NCI-H524 treated with DMSO at 0.1 percent for 48 hours (cell line): ENCODE results near the gene OR12D2.
"Not testable (repeated sequence)": the region's sequence is repeated elsewhere in the genome, so short reads cannot be mapped to it uniquely, and the experiment has no call there.

Experiments used
- DNase-seq: peaks from one replicate; lab custom pipeline; 2025; lab: John Stamatoyannopoulos, UW

OR12D2 gene, protein sequence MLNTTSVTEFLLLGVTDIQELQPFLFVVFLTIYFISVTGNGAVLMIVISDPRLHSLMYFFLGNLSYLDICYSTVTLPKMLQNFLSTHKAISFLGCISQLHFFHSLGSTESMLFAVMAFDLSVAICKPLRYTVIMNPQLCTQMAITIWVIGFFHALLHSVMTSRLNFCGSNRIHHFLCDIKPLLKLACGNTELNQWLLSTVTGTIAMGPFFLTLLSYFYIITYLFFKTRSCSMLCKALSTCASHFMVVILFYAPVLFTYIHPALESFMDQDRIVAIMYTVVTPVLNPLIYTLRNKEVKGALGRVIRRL

DNA sequence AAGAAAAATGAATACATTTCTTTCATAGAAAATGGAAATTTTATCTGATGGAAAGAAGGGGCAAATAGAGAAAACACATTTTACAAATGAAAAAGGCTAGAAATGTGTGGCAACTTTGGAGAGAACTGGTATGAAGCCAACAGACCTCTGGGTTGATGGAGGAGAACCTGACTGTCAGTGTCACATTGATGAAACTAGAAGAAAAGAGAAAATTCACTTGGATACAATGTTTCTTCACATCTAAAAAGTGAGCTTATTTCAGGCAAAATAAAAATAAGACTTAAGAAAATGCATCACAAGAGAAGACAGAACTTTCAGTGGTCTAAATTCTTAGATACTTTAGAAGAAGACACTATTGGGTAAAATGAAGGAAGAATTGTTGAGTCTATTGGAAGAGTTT, at the start of gene OR12D2:
OR12D2 (plus strand) TSS at position 301 of the 400 bp plus-strand sequence. CDS start 1,069 bp downstream, outside the sequence.
- DNase-seq: no peak

DNA sequence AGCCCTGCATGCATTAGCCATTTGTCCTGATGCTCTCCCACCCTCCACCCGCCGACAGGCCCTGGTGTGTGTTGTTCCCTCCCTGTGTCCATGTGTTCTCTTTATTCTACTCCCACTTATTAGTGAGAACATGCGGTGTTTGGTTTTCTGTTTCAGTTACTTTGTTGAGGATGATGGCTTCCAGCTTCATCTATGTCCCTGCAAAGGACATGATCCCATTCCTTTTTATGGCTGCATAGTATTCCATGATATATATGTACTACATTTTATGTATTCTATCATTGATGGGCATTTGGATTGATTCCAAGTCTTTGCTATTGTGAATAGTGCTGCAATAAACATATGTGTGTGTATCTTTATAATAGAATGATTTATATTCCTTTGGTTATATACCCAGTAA, 46.1 kb upstream of the OR12D2 start:
- DNase-seq: not testable (repeated sequence)

DNA sequence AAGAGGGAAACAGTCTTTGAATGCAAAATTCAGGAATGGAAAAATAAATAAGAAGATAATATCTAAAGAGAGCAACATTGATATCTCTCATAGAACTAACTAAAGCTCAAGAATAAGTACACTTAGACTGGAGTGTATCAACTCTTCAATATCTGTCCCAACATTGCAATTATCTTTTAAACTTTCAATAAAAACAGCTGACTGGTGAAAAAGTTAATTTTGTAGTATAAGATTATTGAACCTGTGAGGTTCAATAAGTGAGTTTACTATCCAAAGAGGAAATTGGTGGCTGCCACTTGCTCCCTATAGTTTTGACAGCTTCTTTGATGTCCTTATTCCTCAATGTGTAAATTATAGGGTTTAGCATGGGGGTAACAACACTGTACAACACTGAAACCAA, 40.5 kb upstream of the OR12D2 start:
- no peak for DNase-seq

DNA sequence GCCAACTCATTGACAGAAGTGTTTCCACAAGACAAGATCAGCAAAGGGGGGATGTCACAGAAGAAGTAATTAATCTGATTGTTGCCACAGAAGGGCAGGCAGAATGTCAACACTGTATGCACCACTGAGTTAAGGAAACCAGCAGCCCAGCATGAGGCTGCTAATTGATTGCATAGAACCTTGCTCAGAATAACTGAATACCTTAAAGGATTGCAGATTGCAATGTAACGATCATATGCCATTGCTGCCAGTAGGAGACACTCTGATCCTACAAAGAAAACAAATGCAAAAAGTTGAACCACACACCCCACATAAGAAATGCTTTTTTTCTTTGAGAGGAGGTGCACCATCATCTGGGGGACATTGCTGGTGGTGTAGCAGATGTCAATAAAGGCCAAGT, 39.8 kb upstream of the OR12D2 start:
- DNase-seq: no peak

DNA sequence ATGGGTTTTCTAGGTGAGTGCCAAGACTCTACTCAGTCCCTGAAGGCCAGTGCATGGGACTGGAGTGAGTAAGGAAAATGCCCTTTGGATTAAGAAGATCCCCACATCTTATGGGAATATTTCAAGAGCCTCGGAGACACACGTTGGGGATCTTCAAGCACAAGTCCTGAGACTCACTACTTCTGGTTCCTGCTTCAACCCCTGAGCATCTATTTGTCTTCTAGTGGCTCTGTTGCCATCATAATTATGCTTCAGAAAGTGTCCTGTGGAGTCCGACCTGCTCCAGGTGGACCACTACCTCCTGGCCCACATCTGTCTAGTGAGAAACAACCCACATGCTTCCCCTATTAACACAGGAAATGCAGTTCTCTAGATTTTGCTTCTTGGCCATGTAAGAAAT, 26.7 kb upstream of the OR12D2 start, which contains the start of gene OR5V1:
OR5V1 (minus strand) TSS at position 101 of the 400 bp plus-strand sequence. CDS start 12,670 bp downstream, outside the sequence.
- DNase-seq: no peak

DNA sequence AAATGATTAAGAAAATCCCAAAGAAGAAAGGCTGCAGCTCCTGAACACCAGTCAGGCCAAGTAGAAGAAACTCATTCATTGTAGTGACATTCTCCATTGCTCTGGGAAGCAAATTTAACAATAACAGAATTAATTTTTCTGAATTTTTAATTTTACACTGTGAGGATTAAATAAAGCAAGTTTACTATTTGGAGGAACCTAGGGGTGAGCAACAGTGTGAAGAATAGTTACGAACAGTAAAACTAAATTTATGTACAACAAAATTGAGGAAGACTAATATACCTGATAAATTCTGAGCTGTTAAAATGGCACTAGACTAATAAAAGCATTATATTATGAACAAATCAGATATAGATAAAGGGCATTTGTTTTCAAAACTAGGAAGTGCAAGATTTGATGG, 20.2 kb upstream of the OR12D2 start, which contains the start of gene OR12D3:
OR12D3 (minus strand) TSS at position 101 of the 400 bp plus-strand sequence; CDS start at position 97, 4 bp downstream.
- no peak for DNase-seq

DNA sequence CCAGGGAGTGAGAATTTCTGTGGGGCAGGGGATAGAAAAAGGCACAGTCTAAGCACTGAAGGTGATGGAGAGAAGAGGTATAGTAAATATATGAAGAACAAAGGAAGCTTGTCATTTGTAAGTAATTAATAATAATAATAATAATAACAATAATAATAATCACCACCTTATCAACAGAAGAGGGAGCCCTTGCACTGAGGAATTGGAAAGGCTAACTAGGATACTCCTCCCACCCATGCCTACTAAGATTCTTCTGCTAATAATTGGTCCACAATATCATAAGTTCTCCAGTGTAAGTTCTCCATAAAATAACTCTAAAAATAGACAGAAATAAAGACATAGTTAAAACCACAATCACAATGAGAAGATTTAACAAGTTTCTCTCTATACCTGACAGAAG, 19.4 kb upstream of the OR12D2 start:
- DNase-seq: no peak

DNA sequence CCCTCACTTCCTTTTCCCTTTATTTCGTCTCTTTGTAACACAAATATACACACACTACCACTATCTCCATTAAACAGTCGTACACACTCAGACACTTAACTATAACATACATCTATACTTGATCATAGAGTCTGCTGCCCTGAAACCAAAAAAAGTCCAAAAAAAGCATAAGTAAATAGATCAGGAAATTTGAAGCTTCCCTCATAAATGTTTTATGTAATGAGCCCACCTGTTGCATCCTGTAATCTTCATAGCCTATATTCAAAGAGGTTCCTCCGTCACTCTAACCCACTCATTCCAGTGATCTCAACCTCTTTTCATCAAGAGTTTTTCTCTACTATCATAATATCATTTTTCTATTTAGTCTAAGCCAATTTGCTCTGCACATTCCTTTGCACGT, 6.9 kb upstream of the OR12D2 start:
- DNase-seq: no peak

DNA sequence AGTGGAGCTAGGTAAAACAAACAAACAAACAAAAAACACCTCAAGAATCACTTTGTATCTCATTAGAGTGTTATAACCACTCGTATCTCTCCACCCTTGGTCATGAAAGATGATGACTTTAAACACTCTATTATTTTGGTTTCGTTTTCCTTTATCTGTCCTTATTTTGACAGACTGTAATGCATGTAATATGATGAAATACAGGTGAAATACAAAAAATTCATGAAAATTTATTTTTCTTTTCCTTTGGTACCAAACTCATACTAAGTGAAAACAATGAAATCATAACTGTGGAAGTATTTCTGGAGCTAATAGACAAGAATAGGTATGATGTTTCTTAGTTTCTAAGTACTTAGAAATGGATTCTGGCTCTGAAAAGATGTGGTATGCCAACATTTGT, 4.1 kb downstream of the OR12D2 start:
- no peak for DNase-seq

DNA sequence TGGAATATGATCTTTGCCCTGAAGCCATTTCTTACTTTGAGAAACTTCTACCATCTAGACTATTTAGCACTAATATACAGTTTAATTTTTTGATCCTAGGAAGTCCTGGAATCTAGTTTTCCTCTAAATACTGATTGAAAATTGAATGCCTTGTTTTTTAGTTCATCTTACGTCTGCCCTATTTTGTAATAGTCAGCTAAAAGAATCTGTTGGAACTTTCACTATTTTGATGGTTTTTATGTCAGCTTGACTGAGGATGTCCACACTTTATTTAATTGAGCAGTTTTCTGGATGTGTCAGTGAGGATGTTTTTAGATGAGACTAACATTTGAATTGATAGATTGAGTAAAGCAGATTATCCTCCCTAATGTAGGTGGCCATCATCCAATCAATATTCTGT, 8.4 kb downstream of the OR12D2 start:
- DNase-seq: no peak

DNA sequence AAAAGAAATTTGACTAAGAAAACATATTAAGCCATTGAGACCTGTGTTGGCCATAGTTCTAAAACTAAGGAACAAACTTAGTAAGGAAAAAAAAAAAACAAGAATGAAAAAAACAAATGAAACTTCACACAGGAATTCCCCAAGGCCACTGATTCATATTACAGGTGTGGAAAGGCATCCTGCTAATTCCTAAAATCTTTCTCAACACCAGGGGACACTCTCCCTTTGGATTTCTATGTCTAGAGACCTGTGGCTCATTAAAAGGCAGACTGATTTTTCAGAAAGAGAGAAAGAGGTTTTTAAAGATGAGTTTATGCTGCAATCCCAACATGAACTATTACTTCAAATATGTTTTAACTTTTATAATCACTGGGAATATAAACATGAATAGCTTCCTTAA, 19.2 kb downstream of the OR12D2 start, which contains the start of gene OR12D1:
OR12D1 (plus strand) TSS at position 341 of the 400 bp plus-strand sequence.
- DNase-seq: no peak

DNA sequence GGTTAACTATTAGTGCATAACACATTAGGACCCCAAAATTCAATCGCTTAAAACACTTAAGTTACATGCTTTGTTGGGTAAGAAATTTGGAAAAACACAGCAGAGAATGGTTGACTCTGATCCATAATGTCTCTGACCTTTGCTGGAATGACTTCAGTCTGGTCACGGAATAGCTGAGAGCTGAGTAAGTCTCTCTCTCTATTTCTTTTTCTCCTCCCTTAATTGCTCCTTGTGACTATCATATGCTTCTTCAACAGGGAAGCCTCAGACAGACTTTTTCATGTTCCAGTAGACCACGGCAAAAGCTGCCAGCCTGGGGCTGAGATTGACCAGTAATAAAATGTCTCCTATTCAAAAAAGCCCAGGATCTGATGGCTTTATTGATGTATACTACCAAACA, 24.1 kb downstream of the OR12D2 start:
- DNase-seq: no peak

DNA sequence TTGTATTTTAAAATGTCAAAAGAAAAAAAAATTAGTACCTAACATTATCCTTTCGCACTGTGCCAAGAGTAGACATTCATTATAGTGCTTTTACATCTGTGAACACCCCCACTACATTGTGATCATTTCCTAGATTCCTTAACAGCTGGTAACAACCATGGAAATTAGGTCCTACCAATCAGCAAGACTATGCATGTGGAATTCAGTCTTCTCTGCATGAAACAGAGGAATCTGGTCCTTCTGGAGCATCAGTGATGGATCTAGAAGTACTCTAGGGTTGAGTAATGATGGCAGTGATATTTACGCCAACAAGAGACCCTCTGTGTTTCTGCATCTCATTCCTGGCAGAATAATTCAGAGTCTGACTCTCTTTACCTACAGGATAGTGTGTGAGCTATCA, 28.7 kb downstream of the OR12D2 start:
- DNase-seq: no peak

DNA sequence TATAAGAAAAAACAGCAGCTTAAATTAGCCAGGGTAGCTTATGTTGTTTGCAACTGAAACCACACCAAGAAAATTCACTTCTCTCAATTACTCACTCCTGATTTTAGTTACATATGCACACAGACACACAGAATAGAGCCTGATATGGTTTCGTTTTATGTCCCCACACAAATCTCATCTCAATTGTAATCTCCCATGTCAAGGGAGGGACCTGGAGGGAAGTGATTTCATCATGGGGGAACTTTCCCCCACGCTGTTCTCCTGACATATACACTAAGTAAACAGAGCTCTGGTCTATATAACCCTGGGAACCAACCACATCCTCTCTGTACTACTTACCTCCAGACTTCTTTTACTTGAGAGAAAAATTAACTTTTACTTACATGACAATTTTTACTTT, 29.1 kb downstream of the OR12D2 start:
- no peak for DNase-seq

DNA sequence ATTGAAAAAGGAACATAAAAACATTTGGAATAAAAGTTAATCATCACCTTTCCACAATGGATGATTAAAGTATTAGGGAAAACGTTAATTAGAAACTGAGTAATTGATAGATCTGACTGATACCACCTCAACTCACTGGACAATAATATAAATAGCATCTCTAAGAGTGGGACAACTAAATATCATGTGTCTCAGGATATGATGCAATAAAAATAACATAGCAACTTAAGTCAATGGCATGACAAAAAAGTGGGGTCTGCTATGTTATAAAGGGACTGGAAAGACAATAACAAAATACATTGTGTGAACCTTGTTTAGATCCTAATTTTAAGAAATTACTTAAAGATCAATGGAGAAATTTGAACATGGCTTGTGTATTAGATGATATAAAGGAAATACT, 29.6 kb downstream of the OR12D2 start:
- no peak for DNase-seq

DNA sequence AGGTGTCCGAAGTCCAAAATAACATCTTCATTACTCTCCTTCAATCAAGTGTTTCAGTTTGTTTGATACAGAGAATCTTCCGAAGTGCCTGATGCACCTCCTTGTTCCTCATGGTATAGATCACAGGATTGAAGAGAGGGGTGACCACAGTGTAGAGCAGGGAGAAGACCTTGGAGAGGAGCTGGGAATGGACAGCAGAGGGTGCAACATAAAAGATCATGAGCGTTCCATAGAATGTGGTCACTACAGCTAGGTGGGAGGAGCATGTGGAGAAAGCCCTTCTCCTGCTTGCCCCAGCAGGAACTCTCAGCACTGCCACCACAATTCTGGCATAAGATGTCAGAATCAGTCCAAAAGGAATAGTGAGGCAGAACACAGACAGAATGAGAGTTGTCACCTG, 31.2 kb downstream of the OR12D2 start:
- no peak for DNase-seq

DNA sequence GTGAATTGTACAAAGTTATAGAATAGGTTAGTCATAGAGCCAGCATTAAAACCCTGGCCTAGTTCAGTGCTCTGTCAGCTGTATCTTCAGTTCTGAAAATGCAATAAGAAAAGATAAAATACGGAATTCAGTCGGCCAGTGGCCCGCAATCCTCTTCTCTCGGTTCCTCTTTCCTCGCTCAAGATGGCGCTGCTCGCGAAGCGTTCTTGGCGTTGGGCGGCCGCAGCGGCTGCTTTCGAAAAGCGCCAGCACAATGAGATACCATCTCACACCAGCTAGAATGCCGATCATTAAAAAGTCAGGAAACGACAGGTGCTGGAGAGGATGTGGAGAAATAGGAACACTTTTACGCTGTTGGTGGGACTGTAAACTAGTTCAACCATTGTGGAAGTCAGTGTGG, 41.3 kb downstream of the OR12D2 start:
- not testable (repeated sequence) for DNase-seq

DNA sequence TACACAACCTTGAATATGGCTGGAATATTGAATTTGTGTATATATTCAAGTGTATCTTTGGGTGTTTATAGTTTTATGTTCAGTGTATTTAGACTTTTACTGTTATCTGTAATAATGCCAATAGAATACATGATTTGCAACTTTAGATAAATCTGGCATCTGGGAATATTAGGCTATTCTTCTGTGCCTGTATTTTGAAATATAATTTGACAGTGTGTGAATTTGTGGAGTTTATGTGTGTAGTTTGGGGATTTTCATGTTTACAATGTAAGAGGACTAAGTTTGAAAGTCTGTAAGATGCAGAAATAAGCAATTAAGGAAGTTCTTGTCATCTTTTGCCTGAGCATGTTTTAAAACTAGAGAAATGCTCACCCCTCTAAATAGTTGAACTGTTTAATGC, 43.6 kb downstream of the OR12D2 start, which contains the start of gene OR10C1:
OR10C1 (plus strand) TSS at position 301 of the 400 bp plus-strand sequence. CDS start 710 bp downstream, outside the sequence.
- DNase-seq: no peak

DNA sequence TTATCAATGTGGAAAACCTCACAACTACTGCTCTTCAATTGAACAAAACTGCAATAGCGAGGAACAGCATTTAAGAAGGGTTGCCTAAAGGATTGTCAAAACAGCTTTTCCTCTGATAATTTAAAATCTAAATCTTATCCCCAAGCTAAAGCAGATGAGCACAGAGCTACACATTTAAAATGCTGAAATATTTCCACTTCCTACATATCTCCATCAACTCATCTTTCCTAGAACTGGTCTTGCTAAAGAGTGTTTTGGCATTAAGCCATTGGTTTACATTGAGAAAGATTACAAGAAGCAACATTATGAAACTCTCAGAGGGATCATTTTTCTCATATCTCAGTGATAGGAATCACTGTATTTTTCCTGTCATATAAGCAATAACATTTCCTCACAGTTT, 47.3 kb downstream of the OR12D2 start:
- no peak for DNase-seq

DNA sequence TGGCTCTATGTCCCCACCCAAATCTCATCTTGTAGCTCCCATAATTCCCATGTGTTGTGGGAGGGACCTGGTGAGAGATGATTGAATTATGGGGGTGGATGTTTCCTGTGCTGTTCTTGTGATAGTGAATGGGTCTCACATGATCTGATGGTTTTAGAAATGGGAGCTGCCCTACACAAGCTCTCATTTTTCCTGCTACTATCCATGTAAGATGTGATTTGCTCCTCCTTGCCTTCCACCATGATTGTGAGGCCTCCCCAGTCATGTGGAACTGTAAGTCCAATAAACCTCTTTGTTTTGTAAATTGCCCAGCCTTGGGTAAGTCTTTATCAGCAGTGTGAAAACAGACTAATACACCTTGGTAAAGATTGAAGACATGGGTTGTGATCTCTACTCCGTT, 48.6 kb downstream of the OR12D2 start:
- DNase-seq: not testable (repeated sequence)
